Measurements from ENCODE around the gene REN. TPM values are rescaled to one million over a fixed set of nuclear protein-coding genes. Genes with fewer than 3 reads are reported as not detected.
A peak's percentile ranks its signal among the peaks of the same experiment; 100 is the strongest.

REN gene
- polyA plus RNA-seq, 12 donors = 0.11 to 0.32 (median 0.20) TPM; not detected in 7

- no peak for DNase-seq
Measured at GRCh38 chr1:204191456-204191855, 25.3 kb upstream of the REN start.

- DNase-seq = peak; percentile 31
Measured at GRCh38 chr1:204190212-204191211, 24.4 kb upstream of the REN start.

GRCh38 chr1:204188959-204189639 is 23.0 kb upstream of the REN start:
- DNase-seq = no peak

DNA sequence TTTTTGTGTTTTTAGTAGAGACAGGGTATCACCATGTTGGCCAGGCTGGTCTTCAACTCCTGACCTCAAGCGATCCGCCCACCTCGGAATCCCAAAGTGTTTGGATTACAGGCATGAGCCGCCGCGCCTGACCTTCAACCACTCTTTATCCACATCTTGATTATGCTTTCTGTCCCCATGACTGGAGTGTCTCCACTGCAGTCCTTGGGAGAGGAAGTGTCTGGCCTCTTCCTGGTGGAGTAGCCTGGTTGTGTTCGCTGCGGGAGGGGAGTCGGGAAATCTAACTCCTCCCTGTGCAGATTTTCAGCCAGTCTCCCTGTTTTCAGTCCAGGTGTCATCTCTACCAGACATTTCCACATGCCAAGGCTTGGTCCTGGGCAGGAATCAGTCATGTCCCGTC is 20.5 kb upstream of the REN start:
- DNase-seq = no peak

- no peak for DNase-seq
Measured at GRCh38 chr1:204181116-204181515, 15.0 kb upstream of the REN start.

DNA sequence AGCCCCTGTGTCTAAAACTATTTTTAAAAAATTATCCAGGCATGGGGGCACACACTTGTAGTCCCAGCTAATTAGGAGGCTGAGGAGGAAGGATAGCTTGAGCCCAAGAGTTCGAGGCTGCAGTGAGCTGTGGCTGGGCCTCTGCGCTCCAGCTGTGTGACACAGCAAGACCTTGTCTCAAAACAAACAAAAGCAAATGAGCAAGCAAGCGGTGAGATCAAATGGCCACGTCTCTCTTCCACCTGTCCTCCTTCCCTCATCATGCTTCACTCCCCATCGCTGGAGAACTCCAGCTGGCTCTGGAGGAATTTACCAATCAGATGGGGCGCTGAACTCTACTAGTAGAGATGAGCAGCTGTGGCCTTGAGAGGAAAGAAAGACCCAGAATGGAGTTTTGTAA is 14.0 kb upstream of the REN start:
- DNase-seq = no peak

GRCh38 chr1:204178487-204179281 is 12.5 kb upstream of the REN start:
- no peak for DNase-seq

DNA sequence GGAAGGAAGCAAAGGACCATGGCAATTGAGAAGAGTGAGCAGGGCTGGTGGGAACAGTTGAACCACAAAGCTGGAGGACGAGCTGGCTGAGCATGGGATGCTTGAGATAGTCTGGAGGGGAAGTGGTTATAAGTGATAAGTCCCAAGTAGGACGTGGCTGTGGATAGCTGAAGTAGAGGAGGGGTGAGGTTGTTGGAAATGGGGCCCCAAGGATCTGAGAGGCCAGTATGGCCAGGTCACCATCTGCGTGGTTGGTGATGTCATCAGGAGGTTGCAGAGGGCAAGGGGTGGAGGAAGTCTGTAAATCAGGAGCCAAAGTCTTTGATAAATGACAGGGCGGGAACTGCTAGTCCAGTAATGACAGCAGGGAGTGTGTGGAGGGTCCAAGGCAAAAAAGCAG is 11.0 kb upstream of the REN start:
- DNase-seq = no peak

DNA sequence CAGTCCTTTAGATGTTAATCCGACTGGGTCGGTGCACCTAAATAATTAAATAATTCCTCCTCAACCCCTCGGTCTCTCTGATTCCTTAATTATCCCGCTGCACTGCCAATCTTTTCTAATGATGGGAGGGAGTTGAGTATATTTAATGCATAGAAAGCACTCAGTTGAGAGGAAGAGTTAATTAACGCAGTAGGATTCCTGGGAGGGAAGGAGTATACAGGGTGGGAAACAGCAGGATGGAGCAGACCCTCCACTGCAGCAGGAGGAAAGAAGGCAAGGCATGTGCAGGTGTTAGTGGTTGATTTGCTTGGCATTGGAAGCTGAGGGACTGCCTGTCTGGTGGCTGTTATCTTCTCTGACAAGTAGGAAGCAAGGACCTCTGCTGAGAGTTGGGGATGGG is 9.9 kb upstream of the REN start:
- DNase-seq = no peak

GRCh38 chr1:204174958-204175357 is 8.8 kb upstream of the REN start:
- no peak for DNase-seq

DNA sequence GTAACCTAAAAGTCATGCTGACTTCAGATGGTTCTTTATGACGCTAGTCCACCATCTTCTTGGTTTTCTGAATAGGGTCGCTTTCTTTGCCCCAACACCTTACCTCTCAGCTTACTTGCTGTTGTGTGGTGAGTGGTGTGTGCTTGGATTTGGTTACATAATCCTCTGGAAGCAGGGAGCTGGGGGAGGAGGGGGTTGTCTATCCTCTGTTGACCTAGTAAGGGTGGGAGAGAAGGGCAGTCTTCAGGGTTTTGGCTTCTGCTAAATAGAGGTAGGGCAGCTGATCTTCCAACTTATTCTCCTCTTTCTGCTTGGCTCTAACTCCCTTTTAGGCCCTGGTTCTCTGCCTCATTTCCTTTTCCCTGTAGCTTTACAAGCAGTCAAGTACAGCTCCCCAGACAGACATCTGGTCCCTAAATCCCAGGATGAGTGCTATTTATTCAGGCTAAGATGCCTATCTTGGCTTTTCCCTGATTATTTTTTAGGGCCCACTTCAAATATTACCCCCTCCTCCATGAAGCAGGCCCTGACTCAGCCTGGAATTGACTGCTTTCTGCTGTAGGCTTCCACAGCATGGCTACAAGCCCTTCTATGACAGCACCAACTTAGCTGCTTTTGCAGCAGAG is 6.4 kb upstream of the REN start:
- no peak for DNase-seq

- no peak for DNase-seq
Measured at GRCh38 chr1:204171751-204172178, 5.6 kb upstream of the REN start.

GRCh38 chr1:204170494-204171155 is 4.5 kb upstream of the REN start:
- no peak for DNase-seq

DNA sequence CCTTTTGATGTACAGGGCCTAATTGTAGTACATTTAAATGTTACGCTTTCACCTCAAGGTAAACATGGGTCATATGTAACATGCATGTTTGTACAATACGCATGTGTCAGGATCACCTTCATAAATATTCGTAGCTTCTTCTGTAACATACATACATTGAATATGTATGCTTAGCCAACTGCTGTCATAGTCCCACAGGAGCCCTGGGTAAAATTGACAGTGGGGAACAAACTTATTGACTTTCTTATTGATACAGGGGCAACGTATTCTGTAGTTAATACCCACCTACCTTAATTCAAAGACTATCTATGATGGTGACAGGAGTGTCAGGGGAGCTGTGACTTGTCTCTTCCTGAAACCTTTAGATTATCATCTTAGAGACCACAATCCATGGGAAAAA is 3.7 kb upstream of the REN start:
- DNase-seq = no peak

DNA sequence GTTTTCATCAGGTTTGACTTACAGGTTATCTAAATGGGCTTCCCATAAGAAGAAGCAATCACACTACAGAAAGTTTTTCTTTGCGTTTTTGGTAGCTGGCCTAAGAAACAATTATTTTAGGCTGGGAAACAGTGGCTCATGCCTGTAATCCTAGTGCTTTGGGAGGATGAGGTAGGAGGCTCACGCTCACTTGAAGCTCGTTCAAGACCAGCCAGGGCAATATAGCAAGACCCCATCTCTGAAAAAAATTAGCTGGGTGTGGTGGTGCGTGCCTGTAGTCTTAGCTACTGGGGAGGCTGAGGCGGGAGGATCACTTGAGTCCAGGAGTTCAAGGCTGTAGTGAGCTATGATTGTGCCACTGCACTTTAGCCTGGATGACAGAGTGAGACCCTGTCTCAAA is 1.6 kb upstream of the REN start:
- no peak for DNase-seq

- peak; percentile 77 for DNase-seq
Measured at GRCh38 chr1:204162494-204163074, 3.6 kb downstream of the REN start.

- no peak for DNase-seq
Measured at GRCh38 chr1:204161609-204162493, 4.3 kb downstream of the REN start.

DNA sequence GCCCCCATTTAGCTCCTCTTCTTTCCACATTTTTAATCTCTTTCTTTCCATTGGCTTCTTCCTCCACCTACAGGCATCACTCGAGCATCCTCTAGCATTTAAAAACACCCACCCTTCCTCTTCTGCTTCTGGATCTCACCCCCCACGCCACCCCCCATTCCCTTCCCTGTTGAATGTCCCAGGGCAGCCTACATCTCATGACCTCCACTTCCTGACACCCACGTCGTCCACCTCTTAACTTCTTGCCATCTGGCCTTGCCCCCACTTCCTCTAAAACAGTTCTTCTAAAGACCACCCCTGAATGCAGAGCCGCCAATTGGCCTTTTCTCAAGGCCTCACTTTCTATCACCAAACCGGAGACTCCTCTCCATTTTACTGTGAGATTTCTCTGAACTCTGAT is 8.2 kb downstream of the REN start:
- no peak for DNase-seq

DNA sequence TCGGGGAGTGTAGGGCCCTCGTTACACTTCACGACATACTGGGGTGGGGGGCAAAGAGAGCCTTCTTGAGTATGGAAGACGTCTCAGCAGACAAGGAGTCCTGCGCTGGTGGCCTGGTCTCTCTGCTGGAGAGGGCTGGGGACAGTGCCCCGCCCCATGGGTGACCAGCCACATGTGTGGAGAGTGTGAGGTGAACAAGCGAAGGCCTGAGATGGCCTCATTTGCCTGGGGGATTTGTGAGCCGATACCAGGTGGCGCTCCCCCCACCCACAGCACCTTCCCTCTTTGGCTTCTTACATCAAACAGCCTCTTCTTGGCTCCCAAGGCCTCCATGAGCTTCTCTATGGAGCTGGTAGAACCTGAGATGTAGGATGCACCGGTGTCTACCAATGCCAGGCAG is 10.3 kb downstream of the REN start:
- DNase-seq = no peak
